Measurements from ENCODE around the gene SLC16A12. TPM values are rescaled to one million over a fixed set of nuclear protein-coding genes. Genes with fewer than 3 reads are reported as not detected.
A peak's percentile ranks its signal among the peaks of the same experiment; 100 is the strongest.

The SLC16A12 gene
- total RNA-seq, 4 donors from 2014 or later: 25.4 to 137 (median 35.3) TPM

- Histone ChIP-seq H3K27me3 (no peaks in the 10 kb centered on the region), H3K4me1 (no peaks in the 10 kb centered on the region), H3K36me3 (no peaks in the 10 kb centered on the region), H3K27ac (no peak overlapping the region), H3K4me3 (replicated peaks in 1 of 3) (no peak overlapping the region), H3K9me3 (no peaks in the 10 kb centered on the region)
- no peak for DNase-seq
- 96 to 98% methylated on average over 3 of the region's 3 CpGs for WGBS, 2 donors
- TF ChIP-seq CTCF (IDR thresholded peaks at IDR 0.05) (no peak), POLR2A (IDR thresholded peaks at IDR 0.05) (no peak)
- intact Hi-C loops (cut with DNase I): no loop called here
Measured at GRCh38 chr10:89543841-89544240, 8.4 kb upstream of the SLC16A12 start.

GRCh38 chr10:89540420-89540949, 5.1 kb upstream of the SLC16A12 start:
- WGBS, 2 donors: 91 to 92% methylated on average over 4 of the region's 4 CpGs
- Histone ChIP-seq H3K4me3 (replicated peaks in 1 of 3) (no peak overlapping the region), H3K4me1 (no peaks in the 10 kb centered on the region), H3K36me3 (no peaks in the 10 kb centered on the region), H3K27ac (no peak overlapping the region), H3K27me3 (no peaks in the 10 kb centered on the region), H3K9me3 (no peaks in the 10 kb centered on the region)
- TF ChIP-seq POLR2A (IDR thresholded peaks at IDR 0.05): no peak
- no peak for TF ChIP-seq CTCF (IDR thresholded peaks at IDR 0.05)
- intact Hi-C loops (cut with DNase I): no loop called here
- DNase-seq: no peak

DNA sequence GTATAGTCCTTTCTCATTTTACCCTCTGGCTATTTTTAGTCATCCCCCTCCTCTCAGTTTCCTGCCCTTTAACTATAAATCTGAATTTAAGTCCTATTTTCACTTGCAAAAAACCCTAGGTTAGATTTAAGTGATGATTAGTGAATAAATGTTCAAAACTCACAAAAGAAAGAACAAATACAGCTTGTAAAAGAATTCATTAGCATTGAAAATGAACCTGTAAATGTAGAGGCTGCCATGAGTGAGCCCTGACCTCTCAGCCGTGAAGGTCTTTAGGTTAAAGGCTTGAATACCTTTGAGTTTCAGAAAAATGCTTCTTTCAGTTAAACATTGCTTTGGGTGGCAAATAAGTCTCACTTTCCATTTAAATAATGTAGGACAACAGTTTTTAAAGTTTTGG, 2.0 kb upstream of the SLC16A12 start:
- TF ChIP-seq CTCF (IDR thresholded peaks at IDR 0.05) (no peak), POLR2A (IDR thresholded peaks at IDR 0.05) (no peak)
- intact Hi-C loops (cut with DNase I): no loop called here
- 51 to 67% methylated on average over 1 of the region's 1 CpG for WGBS, 2 donors
- Histone ChIP-seq H3K27me3 (no peaks in the 10 kb centered on the region), H3K27ac (no peak overlapping the region), H3K4me1 (peaks cover 4 to 7% of the 10 kb centered on the region in 2 donors), H3K36me3 (no peaks in the 10 kb centered on the region), H3K4me3 (replicated peaks in 1 of 3) (no peak overlapping the region), H3K9me3 (no peaks in the 10 kb centered on the region)
- no peak for DNase-seq

DNA sequence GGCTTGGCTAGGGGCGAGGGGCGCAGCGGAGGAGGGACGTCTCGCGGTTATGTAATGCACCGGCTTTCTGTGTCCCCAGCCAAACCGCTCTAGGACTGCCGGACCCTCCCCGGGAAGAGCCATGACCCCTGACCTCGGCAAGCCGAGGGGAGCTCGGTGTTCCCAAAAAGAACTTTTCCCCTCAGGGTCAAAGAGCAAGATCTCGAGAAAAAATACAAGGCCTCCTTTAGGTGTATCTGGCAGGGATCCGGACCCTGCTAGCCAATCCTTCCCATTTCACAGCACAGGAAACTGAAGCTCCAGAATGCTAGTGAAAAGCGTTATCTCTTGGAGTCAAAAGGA, 590 bp upstream of the SLC16A12 start:
- Histone ChIP-seq H3K36me3 (no peaks in the 10 kb centered on the region), H3K4me3 (replicated peaks in 1 of 3) (peak overlapping the region; percentile 34 to 59 (median 42)), H3K27ac (peak overlapping the region in 2 of 3 donors; percentile 33 to 76), H3K4me1 (peaks cover 4 to 7% of the 10 kb centered on the region in 2 donors), H3K27me3 (no peaks in the 10 kb centered on the region), H3K9me3 (no peaks in the 10 kb centered on the region)
- DNase-seq: no peak
- WGBS, 2 donors: 50 to 68% methylated on average over 6 to 11 of the region's 16 CpGs
- intact Hi-C loops (cut with DNase I): no loop called here
- TF ChIP-seq CTCF (IDR thresholded peaks at IDR 0.05) (no peak), POLR2A (IDR thresholded peaks at IDR 0.05) (no peak)

DNA sequence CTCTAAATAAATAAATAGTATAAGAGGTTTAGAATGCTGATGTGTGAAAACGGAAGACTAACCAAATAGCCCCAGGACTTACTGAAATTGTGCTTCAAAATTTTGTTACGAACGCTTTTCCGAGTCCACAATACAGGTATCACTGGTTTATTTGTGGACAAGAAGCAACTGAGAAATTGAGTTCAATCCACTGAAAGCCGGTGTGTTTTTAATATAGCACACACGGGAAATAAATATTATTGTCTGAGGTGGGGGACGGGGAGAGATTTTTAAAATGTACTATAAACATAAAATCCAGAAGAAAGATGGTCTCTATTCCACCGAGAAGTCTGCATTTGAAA, 598 bp downstream of the SLC16A12 start:
- Histone ChIP-seq H3K4me3 (replicated peaks in 1 of 3) (peak overlapping the region; percentile 34 to 59 (median 42)), H3K36me3 (no peaks in the 10 kb centered on the region), H3K27ac (peak overlapping the region in 1 of 3 donors; percentile 76), H3K27me3 (no peaks in the 10 kb centered on the region), H3K4me1 (peaks cover 4 to 7% of the 10 kb centered on the region in 2 donors), H3K9me3 (no peaks in the 10 kb centered on the region)
- TF ChIP-seq POLR2A (IDR thresholded peaks at IDR 0.05) (no peak), CTCF (IDR thresholded peaks at IDR 0.05) (no peak)
- 15 to 22% methylated on average over 8 of the region's 8 CpGs for WGBS, 2 donors
- intact Hi-C loops (cut with DNase I): no loop called here
- DNase-seq: no peak
